CD4-positive, alpha-beta T cell (primary cell): ENCODE results near the gene RANBP3L. TPM values are rescaled to one million over a fixed set of nuclear protein-coding genes. Genes with fewer than 3 reads are reported as not detected.
A peak's percentile ranks its signal among the peaks of the same experiment; 100 is the strongest.

ENCODE experiments used
- ATAC-seq: fragments of 200-7000 bp; cut with Tn5 transposase; one replicate; pipeline ENCODE4 v1.10.0; 2022; ENCODE audit warnings: mild to moderate bottlenecking; ENCODE audit not compliant: poor library complexity
- CTCF ChIA-PET: fragments of 350-600 bp; sonication (Branson Sonifier 250); formaldehyde crosslinking; loops from one replicate; lab custom pipeline; 2021; ENCODE audit warnings: antibody characterized with exemption, inconsistent platforms; lab: Charles Lee
- POLR2A ChIA-PET: fragments of 350-600 bp; sonication (Branson Sonifier 250); formaldehyde crosslinking; loops from one replicate; lab custom pipeline; 2021; ENCODE audit warnings: antibody characterized with exemption, inconsistent platforms; lab: Charles Lee
- DNase-seq, 14 experiments: peaks; one replicate each; pipeline ENCODE4 v3.0.0-alpha.2; 2013 to 2020; ENCODE audit warnings: mixed read lengths in 2 of 14
- H3K27ac ChIP-seq, 2 donors: one replicate each; pipeline versions ENCODE4 v1.5.1 to v1.7.0; 2013; ENCODE audit warnings: low read length in 2 of 2, low read depth in 1 of 2, mild to moderate bottlenecking in 1 of 2
- H3K27me3 ChIP-seq, 2 experiments: 1 replicate in 1 of 2; 2 replicates in 1 of 2; pipeline versions ENCODE4 v1.6.1 to v1.7.0; 2013; ENCODE audit warnings: low read length in 2 of 2, control low read depth in 1 of 2, mild to moderate bottlenecking in 1 of 2, moderate library complexity in 1 of 2; ENCODE audit not compliant: insufficient read depth in 2 of 2, control insufficient read depth in 1 of 2
- H3K36me3 ChIP-seq: one replicate; pipeline ENCODE4 v1.6.1; 2013; ENCODE audit warnings: low read length, control low read depth; ENCODE audit not compliant: insufficient read depth
- H3K4me1 ChIP-seq: one replicate; pipeline ENCODE4 v1.6.1; 2013; ENCODE audit warnings: low read length, control low read depth; ENCODE audit not compliant: insufficient read depth
- H3K4me3 ChIP-seq: one replicate; pipeline ENCODE4 v1.5.1; 2013; ENCODE audit warnings: mild to moderate bottlenecking, low read length, moderate library complexity
- H3K9me3 ChIP-seq, 2 experiments: 1 replicate in 1 of 2; 2 replicates in 1 of 2; pipeline versions ENCODE4 v1.6.1 to v1.7.0; 2013; ENCODE audit warnings: low read length in 2 of 2, mild to moderate bottlenecking in 2 of 2, control low read depth in 1 of 2, moderate library complexity in 1 of 2; ENCODE audit not compliant: control insufficient read depth in 1 of 2, insufficient read depth in 1 of 2
- H3K27ac Mint-ChIP-seq: one replicate; pipeline ENCODE4 v1.8.0; 2020; ENCODE audit warnings: mixed read lengths
- H3K27me3 Mint-ChIP-seq: one replicate; pipeline ENCODE4 v1.8.0; 2021; ENCODE audit warnings: mixed read lengths
- H3K36me3 Mint-ChIP-seq: one replicate; pipeline ENCODE4 v1.8.0; 2021; ENCODE audit warnings: low read depth, mixed read lengths
- H3K4me1 Mint-ChIP-seq: one replicate; pipeline ENCODE4 v1.8.0; 2021; ENCODE audit warnings: low read depth, mixed read lengths
- H3K4me3 Mint-ChIP-seq: one replicate; pipeline ENCODE4 v1.8.0; 2020; ENCODE audit warnings: mild to moderate bottlenecking, mixed read lengths
- H3K9me3 Mint-ChIP-seq: one replicate; pipeline ENCODE4 v1.8.0; 2020; ENCODE audit warnings: mixed read lengths
- intact Hi-C, 2 experiments: fragments of 100-400 bp; cut with DNase I in 1 of 2; cut with micrococcal nuclease in 1 of 2; formaldehyde crosslinking; loops; one replicate each; pipeline versions ENCODE4 v1.15.1 to v1.9.0; 2023 to 2025; cut with DNase I, micrococcal nuclease
- total RNA-seq, 174 experiments: library from RNA in 2 of 174; stranded (reverse) in 2 of 174; gene quantifications; one replicate each; pipeline ENCODE4 v1.2.3 and lab custom pipeline; 2021 to 2026
- TF ChIP-seq, protein P1 (sequence below): fragments of 200-600 bp; IDR thresholded peaks from one replicate; pipeline ENCODE4 v1.8.0; 2022; ENCODE audit warnings: antibody characterized with exemption, mild to moderate bottlenecking

The RANBP3L gene
- total RNA-seq, 2 experiments from 2014 or later = not detected

GRCh38 chr5:36242534-36243485 lies 58.9 kb downstream of the RANBP3L start:
- no peaks in the 10 kb centered on the region for H3K9me3 Mint-ChIP-seq
- Histone ChIP-seq H3K4me1 (peaks cover 22% of the 10 kb centered on the region), H3K36me3 (no peaks in the 10 kb centered on the region), H3K27me3 (no peaks in the 10 kb centered on the region), H3K27ac (peak overlapping the region; percentile 60 to 83), H3K9me3 (no peaks in the 10 kb centered on the region), H3K4me3 (peak overlapping the region; percentile 85)
- DNase-seq (peak in 4 of 14 experiments; percentile 0 to 36 (median 10)), ATAC-seq (no peak)
- TF ChIP-seq, protein P1, sequence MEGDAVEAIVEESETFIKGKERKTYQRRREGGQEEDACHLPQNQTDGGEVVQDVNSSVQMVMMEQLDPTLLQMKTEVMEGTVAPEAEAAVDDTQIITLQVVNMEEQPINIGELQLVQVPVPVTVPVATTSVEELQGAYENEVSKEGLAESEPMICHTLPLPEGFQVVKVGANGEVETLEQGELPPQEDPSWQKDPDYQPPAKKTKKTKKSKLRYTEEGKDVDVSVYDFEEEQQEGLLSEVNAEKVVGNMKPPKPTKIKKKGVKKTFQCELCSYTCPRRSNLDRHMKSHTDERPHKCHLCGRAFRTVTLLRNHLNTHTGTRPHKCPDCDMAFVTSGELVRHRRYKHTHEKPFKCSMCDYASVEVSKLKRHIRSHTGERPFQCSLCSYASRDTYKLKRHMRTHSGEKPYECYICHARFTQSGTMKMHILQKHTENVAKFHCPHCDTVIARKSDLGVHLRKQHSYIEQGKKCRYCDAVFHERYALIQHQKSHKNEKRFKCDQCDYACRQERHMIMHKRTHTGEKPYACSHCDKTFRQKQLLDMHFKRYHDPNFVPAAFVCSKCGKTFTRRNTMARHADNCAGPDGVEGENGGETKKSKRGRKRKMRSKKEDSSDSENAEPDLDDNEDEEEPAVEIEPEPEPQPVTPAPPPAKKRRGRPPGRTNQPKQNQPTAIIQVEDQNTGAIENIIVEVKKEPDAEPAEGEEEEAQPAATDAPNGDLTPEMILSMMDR = no peak
- peak overlapping the region; percentile 94 for H3K4me3 Mint-ChIP-seq
- ChIA-PET POLR2A (interaction anchor here (0.7 to 3.8 kb wide), 13 partner anchors 9 to 1327 kb away, joined by 3 to 49 read pairs (median 9); partner anchors contain the start of genes BRIX1, DNAJC21, LMBRD2 and NIPBL), CTCF (interaction anchor here (0.8 to 2.5 kb wide), 14 partner anchors 9 to 1313 kb away, joined by 3 to 23 read pairs (median 4); partner anchors contain the start of genes LMBRD2 and SKP2)
- H3K27me3 Mint-ChIP-seq = no peaks in the 10 kb centered on the region
- H3K4me1 Mint-ChIP-seq = peaks cover 52% of the 10 kb centered on the region
- intact Hi-C loops = loop anchor here (1.0 to 10.0 kb wide), 9 partner anchors 92 to 1406 kb away; partner anchors contain the start of genes DNAJC21 (in 2 of the 2), NIPBL (in 2 of the 2), IL7R (in 1 of the 2) and LMBRD2 (in 1 of the 2)
- peaks cover 4% of the 10 kb centered on the region for H3K36me3 Mint-ChIP-seq
- H3K27ac Mint-ChIP-seq = peak overlapping the region; percentile 96

- peak; percentile 87 for ATAC-seq
- intact Hi-C loops = loop anchor here (1.0 to 10.0 kb wide), 10 partner anchors 89 to 1405 kb away; partner anchors contain the start of genes DNAJC21 (in 2 of the 2), NIPBL (in 2 of the 2), IL7R (in 1 of the 2) and LMBRD2 (in 1 of the 2)
- peaks cover 56% of the 10 kb centered on the region for H3K4me1 Mint-ChIP-seq
- CTCF ChIA-PET = interaction anchor here (0.6 to 2.5 kb wide), 24 partner anchors 10 to 1312 kb away, joined by 3 to 23 read pairs (median 4); partner anchors contain the start of genes LMBRD2 and SKP2
- DNase-seq = peak; percentile 85 to 98 (median 89)
- peak within 1 kb of the TSS; percentile 96 for H3K27ac Mint-ChIP-seq
- H3K4me3 ChIP-seq = peak within 1 kb of the TSS; percentile 85
- H3K4me3 Mint-ChIP-seq = peak within 1 kb of the TSS; percentile 94
- H3K27me3 Mint-ChIP-seq = no peaks in the 10 kb centered on the region
- no peaks in the 10 kb centered on the region for H3K9me3 Mint-ChIP-seq
- no peaks in the 10 kb centered on the region for H3K27me3 ChIP-seq
- POLR2A ChIA-PET = interaction anchor here (0.7 to 3.8 kb wide), 19 partner anchors 10 to 1326 kb away, joined by 3 to 49 read pairs (median 4); partner anchors contain the start of genes BRIX1, CPLANE1, DNAJC21 and LMBRD2
- no peaks in the 10 kb centered on the region for H3K36me3 ChIP-seq
- H3K27ac ChIP-seq = peak within 1 kb of the TSS; percentile 85 to 91
- peaks cover 22% of the 10 kb centered on the region for H3K4me1 ChIP-seq
- peaks cover 4% of the 10 kb centered on the region for H3K36me3 Mint-ChIP-seq
- TF ChIP-seq, protein P1 = peak; percentile 71
- H3K9me3 ChIP-seq = no peaks in the 10 kb centered on the region
Measured at GRCh38 chr5:36241631-36242533, 59.8 kb downstream of the RANBP3L start, which contains the start of gene NADK2. NADK2 (minus strand) TSS chr5:36241925; CDS start chr5:36241798, 127 bp downstream.
